A549 (cell line): ENCODE measurements around the gene OTULIN. TPM values are rescaled to one million over a fixed set of nuclear protein-coding genes. Genes with fewer than 3 reads are reported as not detected.

Experiments used
- ATAC-seq, 2 experiments: fragments of 200-7000 bp in 1 of 2; fragments of >200 bp in 1 of 2; cut with Nextera tagmentation in 1 of 2; cut with Tn5 transposase in 1 of 2; 3 replicates each; pipeline versions ENCODE4 v1.8.0 to v1.9.1; 2018 to 2020; ENCODE audit warnings: mild to moderate bottlenecking in 1 of 2, moderate library complexity in 1 of 2
- CTCF ChIA-PET: fragments of 300-600 bp; sonication (Branson Sonifier 250); formaldehyde crosslinking; extraction: SDS; loops from one replicate; lab custom pipeline; 2021; ENCODE audit warnings: antibody characterized with exemption, inconsistent platforms; lab: Yijun Ruan, JAX
- POLR2A ChIA-PET: fragments of 350-600 bp; formaldehyde crosslinking; extraction: SDS; loops from one replicate; lab custom pipeline; 2021; ENCODE audit warnings: antibody characterized with exemption, inconsistent platforms; lab: Yijun Ruan, JAX
- DNase-seq, 2 experiments: peaks; one replicate each; pipeline versions ENCODE4 v3.0.0 to v3.0.0-alpha.2; 2011 to 2016; ENCODE audit warnings: low read depth in 1 of 2, low spot score in 1 of 2
- FAIRE-seq: peaks from 2 replicates; lab custom pipeline; 2011; peaks lifted over from hg19 to GRCh38; lab: Jason Lieb, UNC
- H3K27ac ChIP-seq, 2 experiments: fragments of >200 bp; sonication (Bioruptor Twin); formaldehyde crosslinking; 3 replicates each; pipeline ENCODE4 v1.5.1; 2016 to 2017
- H3K4me1 ChIP-seq: fragments of >200 bp; sonication (Bioruptor Twin); formaldehyde crosslinking; 3 replicates; pipeline ENCODE4 v1.6.1; 2016
- H3K4me2 ChIP-seq: fragments of >200 bp; sonication (Bioruptor Twin); formaldehyde crosslinking; 3 replicates; pipeline ENCODE4 v1.6.1; 2016
- H3K4me3 ChIP-seq: fragments of >200 bp; sonication (Bioruptor Twin); formaldehyde crosslinking; 3 replicates; pipeline ENCODE4 v1.5.1; 2016
- H3K9me3 ChIP-seq: fragments of >200 bp; sonication (Bioruptor Twin); formaldehyde crosslinking; 3 replicates; pipeline ENCODE4 v1.6.1; 2016
- BHLHE40 ChIP-seq: IDR thresholded peaks from 2 replicates; pipeline ENCODE4 v1.6.1; 2012; ENCODE audit warnings: low read depth, low read length, inconsistent platforms
- CHD2 ChIP-seq: fragments of 150-350 bp; IDR thresholded peaks from 2 replicates; pipeline ENCODE4 v1.6.1; 2014; ENCODE audit warnings: low read length; ENCODE audit not compliant: partially characterized antibody
- CHD4 ChIP-seq: fragments of 200-600 bp; sonication (generic); IDR thresholded peaks from 2 replicates; pipeline ENCODE4 v1.6.1; 2016; ENCODE audit warnings: antibody characterized with exemption, mild to moderate bottlenecking, borderline replicate concordance
- EHF ChIP-seq: fragments of 250-450 bp; sonication (Bioruptor Pico); IDR thresholded peaks from 2 replicates; pipeline ENCODE4 v1.5.0; 2020; ENCODE audit warnings: mild to moderate bottlenecking
- EHMT2 ChIP-seq: fragments of 200-600 bp; sonication (generic); IDR thresholded peaks from 2 replicates; pipeline ENCODE4 v1.6.1; 2016; ENCODE audit warnings: antibody characterized with exemption, low read depth, mild to moderate bottlenecking, moderate library complexity
- EP300 ChIP-seq, 2 experiments: fragments of >200 bp; sonication (Bioruptor Twin); formaldehyde crosslinking; IDR thresholded peaks; 2 replicates in 1 of 2; 3 replicates in 1 of 2; pipeline ENCODE4 v1.6.1; 2016 to 2017
- FOSL2 ChIP-seq, 2 experiments: fragments of 450-650 bp in 1 of 2; fragments of >200 bp in 1 of 2; sonication (Bioruptor Twin) in 1 of 2; formaldehyde crosslinking; IDR thresholded peaks; 2 replicates each; pipeline versions ENCODE4 v1.5.0 to v1.6.1; 2016 to 2020; ENCODE audit warnings: mild to moderate bottlenecking in 1 of 2, moderate library complexity in 1 of 2
- GATA3 ChIP-seq: IDR thresholded peaks from 2 replicates; pipeline ENCODE4 v1.6.1; 2012; ENCODE audit warnings: borderline replicate concordance
- HDAC2 ChIP-seq: fragments of 200-600 bp; sonication (generic); IDR thresholded peaks from 2 replicates; pipeline ENCODE4 v1.6.1; 2016
- JUNB ChIP-seq: fragments of >200 bp; sonication (Bioruptor Twin); formaldehyde crosslinking; IDR thresholded peaks from 2 replicates; pipeline ENCODE4 v1.6.1; 2016
- KDM1A ChIP-seq: fragments of 200-600 bp; sonication (generic); IDR thresholded peaks from 2 replicates; pipeline ENCODE4 v1.6.1; 2016; ENCODE audit warnings: low read depth, mild to moderate bottlenecking
- KDM5A ChIP-seq: fragments of 200-600 bp; sonication (generic); IDR thresholded peaks from 2 replicates; pipeline ENCODE4 v1.6.1; 2016; ENCODE audit warnings: antibody characterized with exemption, mild to moderate bottlenecking
- MAFK ChIP-seq: fragments of 450-650 bp; IDR thresholded peaks from 2 replicates; pipeline ENCODE4 v1.6.1; 2014; ENCODE audit not compliant: partially characterized antibody
- MAX ChIP-seq: IDR thresholded peaks from 2 replicates; pipeline ENCODE4 v1.6.1; 2012
- MYC ChIP-seq: IDR thresholded peaks from 2 replicates; pipeline ENCODE4 v1.6.1; 2012; ENCODE audit warnings: mild to moderate bottlenecking, inconsistent platforms, low read length, improper control_type of control experiment, borderline replicate concordance
- NFE2L2 ChIP-seq: fragments of 150-350 bp; conservative IDR thresholded peaks from 2 replicates; pipeline ENCODE4 v1.6.1; 2014; ENCODE audit warnings: low read length
- NPAS2 ChIP-seq: fragments of 250-450 bp; sonication (Bioruptor Pico); IDR thresholded peaks from 2 replicates; pipeline ENCODE4 v1.8.0; 2022; ENCODE audit warnings: mild to moderate bottlenecking, moderate library complexity, borderline replicate concordance
- PHF8 ChIP-seq: fragments of 200-600 bp; sonication (generic); IDR thresholded peaks from 2 replicates; pipeline ENCODE4 v1.6.1; 2016; ENCODE audit warnings: low read depth, mild to moderate bottlenecking, antibody characterized with exemption, moderate library complexity, borderline replicate concordance
- POLR2A ChIP-seq: IDR thresholded peaks from 2 replicates; pipeline ENCODE4 v1.6.1; 2012; ENCODE audit warnings: mild to moderate bottlenecking, low read length
- SMC3 ChIP-seq: fragments of >200 bp; sonication (Bioruptor Twin); formaldehyde crosslinking; IDR thresholded peaks from 3 replicates; pipeline ENCODE4 v1.6.1; 2018; ENCODE audit warnings: inconsistent platforms
- TFCP2L1 ChIP-seq: fragments of 250-450 bp; sonication (Bioruptor Pico); IDR thresholded peaks from 2 replicates; pipeline ENCODE4 v1.5.0; 2021; ENCODE audit warnings: mild to moderate bottlenecking
- TP53 ChIP-seq: fragments of 250-450 bp; sonication (Bioruptor Pico); IDR thresholded peaks from 2 replicates; pipeline ENCODE4 v1.5.0; 2021; ENCODE audit warnings: mild to moderate bottlenecking, moderate library complexity
- ZNF302 ChIP-seq: fragments of 250-450 bp; sonication (Bioruptor Pico); IDR thresholded peaks from 2 replicates; pipeline ENCODE4 v1.9.0; 2021; ENCODE audit warnings: inconsistent platforms, mild to moderate bottlenecking, moderate library complexity
- WGBS: methylation state at CpG from one replicate; pipeline ENCODE4 v1.1.6; 2017; ENCODE audit errors: missing lambda C conversion rate; 5-methylcytosine and 5-hydroxymethylcytosine counted together
- polyA plus RNA-seq, 4 experiments: library from polyadenylated mRNA; depleted of rRNA in 3 of 4; stranded (reverse); fragments of >200 nt; fragmentation: RNase III in 1 of 4; extraction: RNeasy Plus Mini Kit Qiagen cat#74134 plus additional on column Dnase treatment in 1 of 4; gene quantifications; 2 replicates in 3 of 4; 3 replicates in 1 of 4; pipeline ENCODE4 v1.2.3, GENCODE V29; 2011 to 2017
- TF ChIP-seq, protein P1 (sequence below): fragments of 150-350 bp; IDR thresholded peaks from 2 replicates; pipeline ENCODE4 v1.6.1; 2014; ENCODE audit warnings: low read depth, mild to moderate bottlenecking, low read length

Gene OTULIN
- polyA plus RNA-seq, 2 of the 4 experiments (the other 2 are of a cell fraction): 13.5 to 17.8 TPM

GRCh38 chr5:14693070-14693469 is 28.6 kb downstream of the OTULIN start:
- Histone ChIP-seq H3K4me2 (no peak overlapping the region), H3K4me1 (peaks cover 6% of the 10 kb centered on the region; the same call in 1 of the 3 replicates), H3K27ac (no peak overlapping the region), H3K9me3 (peaks cover 9% of the 10 kb centered on the region), H3K4me3 (no peak overlapping the region)
- CTCF ChIA-PET: interaction anchor here (2.8 kb wide), 1 partner anchor 9 kb away, joined by 16 read pairs; no protein-coding TSS in a partner anchor
- WGBS: 93% methylated on average over 5 of the region's 5 CpGs
- no peak for TF ChIP-seq MAX
- TF ChIP-seq MYC: no peak
- no peak for TF ChIP-seq FOSL2 (IDR thresholded peaks at IDR 0.05)
- TF ChIP-seq FOSL2 (CRISPR knock-in tag; IDR thresholded peaks at IDR 0.05): no peak
- TF ChIP-seq, protein P1, sequence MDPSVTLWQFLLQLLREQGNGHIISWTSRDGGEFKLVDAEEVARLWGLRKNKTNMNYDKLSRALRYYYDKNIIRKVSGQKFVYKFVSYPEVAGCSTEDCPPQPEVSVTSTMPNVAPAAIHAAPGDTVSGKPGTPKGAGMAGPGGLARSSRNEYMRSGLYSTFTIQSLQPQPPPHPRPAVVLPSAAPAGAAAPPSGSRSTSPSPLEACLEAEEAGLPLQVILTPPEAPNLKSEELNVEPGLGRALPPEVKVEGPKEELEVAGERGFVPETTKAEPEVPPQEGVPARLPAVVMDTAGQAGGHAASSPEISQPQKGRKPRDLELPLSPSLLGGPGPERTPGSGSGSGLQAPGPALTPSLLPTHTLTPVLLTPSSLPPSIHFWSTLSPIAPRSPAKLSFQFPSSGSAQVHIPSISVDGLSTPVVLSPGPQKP: no peak
- TF ChIP-seq KDM1A: no peak
- no peak for TF ChIP-seq JUNB
- TF ChIP-seq KDM5A: no peak
- FAIRE-seq: no peak
- DNase-seq: no peak
- no peak for ATAC-seq
- POLR2A ChIA-PET: no interaction called here

GRCh38 chr5:14695152-14695551 is 30.6 kb downstream of the OTULIN start:
- ChIA-PET CTCF (interaction anchor here (1.5 to 2.8 kb wide), 3 partner anchors 11 to 317 kb away, joined by 3 to 16 read pairs (median 8); no protein-coding TSS in a partner anchor), POLR2A (no interaction called here)
- no peak for FAIRE-seq

GRCh38 chr5:14696057-14696456 is 31.5 kb downstream of the OTULIN start:
- FAIRE-seq: no peak

More at GRCh38 chr5:14695152-14695551, 30.6 kb downstream of the OTULIN start:
- Histone ChIP-seq H3K4me3 (no peak overlapping the region), H3K27ac (no peak overlapping the region), H3K9me3 (peaks cover 3% of the 10 kb centered on the region), H3K4me2 (no peak overlapping the region), H3K4me1 (peaks cover 6% of the 10 kb centered on the region; the same call in 1 of the 3 replicates)
- ATAC-seq (no peak), DNase-seq (no peak)
- TF ChIP-seq POLR2A (no peak), HDAC2 (no peak), EP300 (IDR thresholded peaks at IDR 0.05) (no peak), PHF8 (no peak), TP53 (no peak), BHLHE40 (no peak), CHD4 (no peak), TFCP2L1 (CRISPR knock-in tag) (no peak), GATA3 (no peak), KDM1A (no peak), FOSL2 (IDR thresholded peaks at IDR 0.05) (no peak), FOSL2 (CRISPR knock-in tag; IDR thresholded peaks at IDR 0.05) (no peak), SMC3 (no peak), CHD2 (no peak), NPAS2 (CRISPR knock-in tag) (no peak), ZNF302 (CRISPR knock-in tag) (no peak), EHF (CRISPR knock-in tag) (no peak)
- WGBS: 94% methylated on average over 2 of the region's 2 CpGs

More at GRCh38 chr5:14696057-14696456, 31.5 kb downstream of the OTULIN start:
- ATAC-seq (peak in 1 of 2 experiments; percentile 47; a peak in 1 of 6 replicates), DNase-seq (peak in 1 of 2 experiments; percentile 15)
- Histone ChIP-seq H3K27ac (peak overlapping the region; percentile 3 to 14; a peak in 1 of 6 replicates), H3K4me2 (no peak overlapping the region), H3K4me3 (no peak overlapping the region), H3K9me3 (no peaks in the 10 kb centered on the region), H3K4me1 (peaks cover 6% of the 10 kb centered on the region; the same call in 1 of the 3 replicates)
- ChIA-PET POLR2A (no interaction called here), CTCF (interaction anchor here (1.5 to 2.8 kb wide), 2 partner anchors 12 to 317 kb away, joined by 3 to 16 read pairs; no protein-coding TSS in a partner anchor)
- WGBS: 54% methylated on average over 1 of the region's 1 CpG
- TF ChIP-seq NPAS2 (CRISPR knock-in tag): no peak
- TF ChIP-seq NFE2L2: 0 out of 2 replicates have a peak, but pooled peaks have one; percentile 3
- TF ChIP-seq EHMT2: no peak
- TF ChIP-seq MYC: no peak
- peak; percentile 77 for TF ChIP-seq MAFK
